GM18858 (cell line): ENCODE measurements around the gene PCDHGA9.
A peak's percentile ranks its signal among the peaks of the same experiment; 100 is the strongest.
"Not testable (repeated sequence)": the region's sequence is repeated elsewhere in the genome, so short reads cannot be mapped to it uniquely, and the experiment has no call there.

Experiments
- ATAC-seq: cut with Tn5 transposase; IDR thresholded peaks from one replicate; pipeline ENCODE4 v1.9.1; 2021; ENCODE audit not compliant: unreplicated experiment

The PCDHGA9 gene

GRCh38 chr5:141383345-141383744, 19.2 kb upstream of the PCDHGA9 start:
- no peak for ATAC-seq

GRCh38 chr5:141384471-141385267, 17.9 kb upstream of the PCDHGA9 start:
- ATAC-seq = no peak

GRCh38 chr5:141387557-141388311, 14.8 kb upstream of the PCDHGA9 start, which contains the start of gene PCDHGB4:
PCDHGB4 (plus strand) TSS chr5:141387698; CDS start chr5:141387885, 187 bp downstream.
- ATAC-seq = peak; percentile 92

- ATAC-seq = no peak
Observed at GRCh38 chr5:141388661-141389060, 13.9 kb upstream of the PCDHGA9 start.

GRCh38 chr5:141389153-141390042, 13.2 kb upstream of the PCDHGA9 start:
- ATAC-seq = no peak

GRCh38 chr5:141392429-141393198, 10.0 kb upstream of the PCDHGA9 start, which contains the start of gene PCDHGA8:
PCDHGA8 (plus strand) TSS chr5:141392633; CDS start chr5:141392814, 181 bp downstream.
- no peak for ATAC-seq

- no peak for ATAC-seq
Observed at GRCh38 chr5:141393267-141393666, 9.3 kb upstream of the PCDHGA9 start.

GRCh38 chr5:141394401-141395187, 8.0 kb upstream of the PCDHGA9 start:
- ATAC-seq = not testable (repeated sequence)

- peak; percentile 87 for ATAC-seq
Observed at GRCh38 chr5:141397756-141398551, 4.6 kb upstream of the PCDHGA9 start, which contains the start of gene PCDHGB5. PCDHGB5 (plus strand) TSS chr5:141397947; CDS start chr5:141398128, 181 bp downstream.

- no peak for ATAC-seq
Observed at GRCh38 chr5:141398608-141399007, 4.0 kb upstream of the PCDHGA9 start.

GRCh38 chr5:141399555-141400258, 2.9 kb upstream of the PCDHGA9 start:
- no peak for ATAC-seq

GRCh38 chr5:141403387-141403786, 809 bp downstream of the PCDHGA9 start:
- no peak for ATAC-seq

- not testable (repeated sequence) for ATAC-seq
Observed at GRCh38 chr5:141407790-141408505, 5.4 kb downstream of the PCDHGA9 start, which contains the start of gene PCDHGB6. PCDHGB6 (plus strand) TSS chr5:141408021; CDS start chr5:141408203, 182 bp downstream.

- no peak for ATAC-seq
Observed at GRCh38 chr5:141409598-141410306, 7.2 kb downstream of the PCDHGA9 start.

GRCh38 chr5:141411575-141411974, 9.0 kb downstream of the PCDHGA9 start:
- ATAC-seq = no peak

- ATAC-seq = peak; percentile 68
Observed at GRCh38 chr5:141412854-141413539, 10.4 kb downstream of the PCDHGA9 start, which contains the start of gene PCDHGA10. PCDHGA10 (plus strand) TSS chr5:141412987; CDS start chr5:141413176, 189 bp downstream.
